Islet of Langerhans (tissue), 1 donor: ENCODE data around the gene OTOG.

Experiments used
- FAIRE-seq: peaks from one replicate; lab custom pipeline; 2011; peaks lifted over from hg19 to GRCh38; lab: Jason Lieb, UNC

The OTOG gene, protein sequence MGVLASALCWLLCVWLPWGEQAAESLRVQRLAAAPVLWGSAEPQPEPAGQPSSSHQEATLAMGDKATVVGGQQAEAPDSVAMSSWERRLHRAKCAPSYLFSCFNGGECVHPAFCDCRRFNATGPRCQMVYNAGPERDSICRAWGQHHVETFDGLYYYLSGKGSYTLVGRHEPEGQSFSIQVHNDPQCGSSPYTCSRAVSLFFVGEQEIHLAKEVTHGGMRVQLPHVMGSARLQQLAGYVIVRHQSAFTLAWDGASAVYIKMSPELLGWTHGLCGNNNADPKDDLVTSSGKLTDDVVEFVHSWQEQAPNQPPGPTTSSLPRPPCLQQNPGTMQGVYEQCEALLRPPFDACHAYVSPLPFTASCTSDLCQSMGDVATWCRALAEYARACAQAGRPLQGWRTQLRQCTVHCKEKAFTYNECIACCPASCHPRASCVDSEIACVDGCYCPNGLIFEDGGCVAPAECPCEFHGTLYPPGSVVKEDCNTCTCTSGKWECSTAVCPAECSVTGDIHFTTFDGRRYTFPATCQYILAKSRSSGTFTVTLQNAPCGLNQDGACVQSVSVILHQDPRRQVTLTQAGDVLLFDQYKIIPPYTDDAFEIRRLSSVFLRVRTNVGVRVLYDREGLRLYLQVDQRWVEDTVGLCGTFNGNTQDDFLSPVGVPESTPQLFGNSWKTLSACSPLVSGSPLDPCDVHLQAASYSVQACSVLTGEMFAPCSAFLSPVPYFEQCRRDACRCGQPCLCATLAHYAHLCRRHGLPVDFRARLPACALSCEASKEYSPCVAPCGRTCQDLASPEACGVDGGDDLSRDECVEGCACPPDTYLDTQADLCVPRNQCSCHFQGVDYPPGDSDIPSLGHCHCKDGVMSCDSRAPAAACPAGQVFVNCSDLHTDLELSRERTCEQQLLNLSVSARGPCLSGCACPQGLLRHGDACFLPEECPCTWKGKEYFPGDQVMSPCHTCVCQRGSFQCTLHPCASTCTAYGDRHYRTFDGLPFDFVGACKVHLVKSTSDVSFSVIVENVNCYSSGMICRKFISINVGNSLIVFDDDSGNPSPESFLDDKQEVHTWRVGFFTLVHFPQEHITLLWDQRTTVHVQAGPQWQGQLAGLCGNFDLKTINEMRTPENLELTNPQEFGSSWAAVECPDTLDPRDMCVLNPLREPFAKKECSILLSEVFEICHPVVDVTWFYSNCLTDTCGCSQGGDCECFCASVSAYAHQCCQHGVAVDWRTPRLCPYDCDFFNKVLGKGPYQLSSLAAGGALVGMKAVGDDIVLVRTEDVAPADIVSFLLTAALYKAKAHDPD (N-terminal part only)

GRCh38 chr11:17547051-17547577 lies at the start of gene OTOG:
TSS of gene OTOG (plus strand) at chr11:17547259. CDS start at chr11:17547373, 114 bp downstream.
- no peak for FAIRE-seq

GRCh38 chr11:17498058-17498457 lies 49.0 kb upstream of the OTOG start:
- no peak for FAIRE-seq

DNA sequence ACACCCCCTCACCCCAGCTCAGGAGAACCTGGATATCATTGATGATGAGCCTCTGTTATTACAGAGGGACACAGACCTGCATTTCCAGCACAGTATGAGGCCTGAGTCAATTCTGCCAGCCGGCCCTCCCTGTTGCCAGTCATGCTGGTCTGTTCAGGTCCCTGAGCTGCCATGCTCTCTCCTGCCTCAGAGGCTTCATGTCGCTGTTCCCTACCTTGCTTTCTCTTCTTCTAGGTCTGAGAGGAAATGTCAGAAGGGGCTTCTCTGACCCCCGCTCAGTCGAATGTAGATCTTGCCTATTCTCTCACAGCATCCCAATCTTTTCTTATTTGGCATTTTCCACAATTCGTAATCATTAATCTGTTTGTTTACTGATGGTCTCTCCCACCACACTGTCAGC lies 48.6 kb upstream of the OTOG start:
- FAIRE-seq, result no peak

DNA sequence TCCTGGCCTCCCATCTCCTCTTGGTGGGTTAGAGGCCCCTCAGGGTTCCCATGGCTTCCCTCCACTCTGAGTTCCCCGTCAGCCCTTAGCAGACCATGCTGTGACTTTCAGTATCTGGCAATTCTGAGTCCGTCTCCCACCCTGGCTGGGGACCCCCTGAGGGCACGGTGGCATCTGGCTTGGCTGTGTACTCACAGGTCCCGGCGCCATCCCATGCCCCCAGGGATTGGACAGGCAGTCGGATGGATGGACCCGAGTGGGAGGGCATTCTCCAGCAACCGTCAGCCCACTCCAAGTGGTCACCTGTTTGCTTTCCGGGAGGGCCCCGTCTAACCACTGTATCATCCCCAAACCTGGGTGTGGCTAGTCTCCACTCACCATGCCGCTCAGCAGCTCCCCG lies 46.4 kb upstream of the OTOG start:
- no peak for FAIRE-seq

DNA sequence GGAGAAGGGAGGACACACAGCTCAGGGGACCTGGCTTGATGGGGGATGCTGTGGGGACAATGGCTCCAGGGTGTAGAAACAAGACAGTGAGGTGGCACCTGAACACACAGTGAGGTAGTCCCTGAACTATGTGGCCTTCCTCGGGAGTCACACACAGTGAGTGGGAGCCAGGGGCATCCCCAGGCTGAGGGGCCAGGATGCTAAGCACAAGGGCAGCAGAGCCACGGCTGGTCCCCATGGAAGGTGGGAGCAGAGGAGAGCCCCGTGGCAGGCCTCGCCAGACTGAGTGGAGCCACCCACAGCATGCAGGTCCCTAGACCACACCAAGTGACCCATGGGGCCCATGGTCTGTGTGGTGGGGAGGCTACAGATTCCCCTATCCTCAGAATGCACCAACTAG lies 44.4 kb upstream of the OTOG start:
- no peak for FAIRE-seq

- peak; percentile 84 for FAIRE-seq
Observed at GRCh38 chr11:17504330-17505107, 42.5 kb upstream of the OTOG start.

- FAIRE-seq, result no peak
Observed at GRCh38 chr11:17505146-17505545, 41.9 kb upstream of the OTOG start.

DNA sequence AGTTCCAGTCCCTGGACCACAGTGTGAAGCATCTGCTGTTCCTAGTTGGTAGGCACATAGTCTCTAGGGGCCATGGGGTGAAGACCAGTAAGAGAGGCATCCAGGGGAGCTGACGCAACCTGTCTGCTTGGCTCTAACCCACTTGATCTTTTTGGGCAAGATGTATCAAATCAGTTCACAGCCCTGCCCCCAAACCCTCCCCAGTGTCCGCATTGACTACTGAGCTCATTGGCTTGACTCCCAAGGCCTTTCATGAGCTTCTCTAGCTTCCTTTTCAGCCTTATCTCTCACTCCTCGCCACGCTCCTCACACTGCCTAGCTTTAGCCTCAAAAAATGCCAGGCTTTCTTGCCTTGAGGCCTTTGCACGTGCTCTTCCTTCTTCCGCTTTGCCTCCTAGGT lies 40.7 kb upstream of the OTOG start:
- no peak for FAIRE-seq

DNA sequence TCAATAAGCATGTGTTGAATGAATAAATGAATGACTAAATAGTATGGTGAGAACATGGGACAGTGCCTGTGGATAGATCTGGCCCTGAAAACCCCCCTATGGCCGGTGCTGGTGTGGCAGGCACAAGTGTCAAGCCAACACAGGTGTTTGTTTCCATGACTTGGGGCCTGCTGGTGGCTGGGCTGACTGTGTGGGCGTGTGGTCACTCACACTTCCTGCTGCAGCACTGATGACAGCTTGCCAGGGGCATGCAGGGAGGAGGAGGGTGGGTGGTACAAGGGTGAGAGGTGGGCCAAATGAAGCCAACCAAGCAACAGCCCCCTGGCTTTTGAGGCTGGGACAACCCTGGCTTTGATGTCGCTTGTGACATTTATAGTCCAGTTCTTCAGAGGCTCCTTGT lies 40.1 kb upstream of the OTOG start:
- no peak for FAIRE-seq

GRCh38 chr11:17507773-17508172 lies 39.3 kb upstream of the OTOG start:
- no peak for FAIRE-seq

GRCh38 chr11:17508306-17508705 lies 38.8 kb upstream of the OTOG start:
- FAIRE-seq, result no peak

GRCh38 chr11:17508791-17509190 lies 38.3 kb upstream of the OTOG start:
- FAIRE-seq, result no peak

- FAIRE-seq, result no peak
Observed at GRCh38 chr11:17510507-17511206, 36.4 kb upstream of the OTOG start.

DNA sequence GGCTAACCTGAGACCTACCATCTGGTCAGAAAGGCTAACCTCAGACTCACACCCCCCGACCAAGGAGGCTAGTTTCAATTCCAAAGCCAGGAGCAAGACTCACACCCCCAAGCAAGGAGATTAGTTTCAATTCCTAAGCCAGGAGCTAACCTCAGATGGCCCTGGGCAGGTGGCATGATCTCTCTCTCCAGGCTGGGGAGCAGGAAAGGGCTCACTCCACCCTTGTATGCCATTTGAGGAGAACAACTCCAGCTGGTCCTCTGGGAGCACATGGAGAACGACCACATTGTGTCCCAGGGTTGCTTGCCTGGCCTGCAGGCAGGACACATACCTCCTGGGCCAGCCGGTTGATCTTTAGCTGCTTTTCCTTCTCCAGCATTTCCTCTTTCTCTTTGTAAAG lies 35.5 kb upstream of the OTOG start:
- FAIRE-seq, result no peak

- FAIRE-seq, result no peak
Observed at GRCh38 chr11:17512101-17512500, 35.0 kb upstream of the OTOG start.

- no peak for FAIRE-seq
Observed at GRCh38 chr11:17513853-17514252, 33.2 kb upstream of the OTOG start.

- no peak for FAIRE-seq
Observed at GRCh38 chr11:17514476-17514875, 32.6 kb upstream of the OTOG start.

GRCh38 chr11:17515443-17516176 lies 31.4 kb upstream of the OTOG start:
- FAIRE-seq, result no peak

DNA sequence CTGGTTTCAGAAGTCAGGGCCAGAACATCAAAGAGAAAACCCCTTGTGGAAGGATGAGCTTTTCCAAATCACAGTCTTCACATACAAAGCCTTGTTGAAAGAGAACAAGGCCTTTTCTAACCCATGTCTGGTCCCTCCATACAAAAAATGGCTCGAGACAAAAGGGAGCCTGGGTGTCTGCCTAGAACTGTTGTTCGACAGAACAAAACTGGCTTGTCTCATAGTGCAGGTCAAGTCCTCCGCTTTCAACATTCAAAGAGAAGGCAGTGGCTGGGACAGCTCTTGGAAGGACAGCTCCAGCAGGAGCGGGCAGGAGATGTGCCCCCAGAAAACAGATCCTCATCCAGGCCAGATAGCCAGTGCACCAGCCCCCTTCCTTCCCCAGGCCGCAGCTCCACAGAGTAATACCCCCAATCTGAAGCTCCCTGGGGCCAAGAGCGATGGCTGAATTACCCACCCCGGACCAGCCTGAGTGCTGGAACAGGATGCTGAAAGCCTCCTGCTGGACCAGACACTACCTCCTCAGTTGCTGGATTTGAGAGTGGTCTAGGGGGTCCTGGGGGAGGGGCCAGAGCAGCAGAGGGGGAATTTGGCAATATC lies 30.4 kb upstream of the OTOG start:
- no peak for FAIRE-seq

GRCh38 chr11:17517186-17517585 lies 29.9 kb upstream of the OTOG start:
- FAIRE-seq, result no peak
